ENCODE measurements around the gene NCBP3. TPM values are rescaled to one million over a fixed set of nuclear protein-coding genes. Genes with fewer than 3 reads are reported as not detected.

NCBP3 gene
- total RNA-seq, 2 experiments from 2014 or later = 24.5 to 45.7 TPM

DNA sequence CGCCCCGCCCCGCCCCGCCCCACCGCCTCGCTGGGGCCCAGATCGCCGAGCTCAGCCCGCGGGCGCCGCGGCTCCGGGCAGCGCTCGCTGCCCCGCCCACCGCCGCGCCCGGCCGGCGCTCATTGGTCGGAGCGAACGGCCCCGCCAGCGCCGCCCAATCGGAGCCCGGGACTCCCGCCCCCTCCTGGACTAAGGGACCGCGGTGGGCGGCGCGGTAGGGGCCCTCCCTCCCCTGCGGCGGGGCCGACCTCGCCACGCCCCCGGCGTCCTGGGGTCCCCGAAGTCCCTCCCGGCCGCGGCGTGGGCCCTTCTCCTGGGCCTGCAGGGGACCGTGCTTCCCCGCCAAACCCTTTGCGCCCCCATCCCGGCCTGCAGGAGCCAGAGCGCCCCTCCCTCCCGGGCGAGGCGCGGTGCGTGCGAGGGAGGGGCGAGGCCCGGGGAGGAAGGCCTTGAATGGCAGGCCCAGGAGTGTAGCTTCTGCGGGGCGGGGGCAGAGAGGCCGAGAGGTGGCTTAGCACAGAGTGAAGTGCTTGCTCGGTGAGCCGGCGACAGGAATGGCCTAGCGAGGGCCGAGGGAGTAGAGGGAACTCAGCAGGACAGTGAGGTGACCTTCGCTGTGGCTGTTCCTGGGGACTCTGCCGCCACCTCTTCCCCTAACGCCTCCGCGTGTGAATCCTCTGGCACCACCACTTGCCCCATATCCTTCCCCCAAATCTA, 47.1 kb upstream of the NCBP3 start, which contains the start of gene CAMKK1:
CAMKK1 (minus strand) TSS at position 51 of the 717 bp plus-strand sequence. CDS start 7,366 bp downstream, outside the sequence.
- ChIA-PET POLR2A (interaction anchor here (0.5 to 0.6 kb wide), 2 partner anchors 46 to 114 kb away, joined by 3 read pairs; no protein-coding TSS in a partner anchor), CTCF (ENCODE audit: unreplicated experiment) (interaction anchor here (0.6 to 0.7 kb wide), 2 partner anchors 84 to 140 kb away, joined by 3 read pairs; no protein-coding TSS in a partner anchor)
- H3K9me2 ChIP-seq (ENCODE audit: insufficient read depth, low read length) = no peaks in the 10 kb centered on the region
- intact Hi-C loops (cut with micrococcal nuclease; ENCODE audit: unreplicated experiment) = no loop called here
- H4K20me1 ChIP-seq (ENCODE audit: insufficient read depth, low read length) = no peaks in the 10 kb centered on the region
- no peaks in the 10 kb centered on the region for H3K79me2 ChIP-seq (ENCODE audit: insufficient read depth, low read depth, low read length)
- H3K36me3 ChIP-seq (ENCODE audit: insufficient read depth, low read length) = no peaks in the 10 kb centered on the region
- TF ChIP-seq, protein P1, sequence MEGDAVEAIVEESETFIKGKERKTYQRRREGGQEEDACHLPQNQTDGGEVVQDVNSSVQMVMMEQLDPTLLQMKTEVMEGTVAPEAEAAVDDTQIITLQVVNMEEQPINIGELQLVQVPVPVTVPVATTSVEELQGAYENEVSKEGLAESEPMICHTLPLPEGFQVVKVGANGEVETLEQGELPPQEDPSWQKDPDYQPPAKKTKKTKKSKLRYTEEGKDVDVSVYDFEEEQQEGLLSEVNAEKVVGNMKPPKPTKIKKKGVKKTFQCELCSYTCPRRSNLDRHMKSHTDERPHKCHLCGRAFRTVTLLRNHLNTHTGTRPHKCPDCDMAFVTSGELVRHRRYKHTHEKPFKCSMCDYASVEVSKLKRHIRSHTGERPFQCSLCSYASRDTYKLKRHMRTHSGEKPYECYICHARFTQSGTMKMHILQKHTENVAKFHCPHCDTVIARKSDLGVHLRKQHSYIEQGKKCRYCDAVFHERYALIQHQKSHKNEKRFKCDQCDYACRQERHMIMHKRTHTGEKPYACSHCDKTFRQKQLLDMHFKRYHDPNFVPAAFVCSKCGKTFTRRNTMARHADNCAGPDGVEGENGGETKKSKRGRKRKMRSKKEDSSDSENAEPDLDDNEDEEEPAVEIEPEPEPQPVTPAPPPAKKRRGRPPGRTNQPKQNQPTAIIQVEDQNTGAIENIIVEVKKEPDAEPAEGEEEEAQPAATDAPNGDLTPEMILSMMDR (conservative IDR thresholded peaks at IDR 0.05; ENCODE audit: low read length) = no peak
- no peak for TF ChIP-seq EZH2phosphoT487 (IDR thresholded peaks at IDR 0.05; ENCODE audit: borderline replicate concordance, low read depth, low read length)
- peak within 1 kb of the TSS; percentile 68 for H3K4me3 ChIP-seq (ENCODE audit: low read depth, low read length, poor library complexity, severe bottlenecking)
- H3K27ac ChIP-seq (ENCODE audit: low read depth, low read length, poor library complexity, severe bottlenecking) = no peak within 1 kb of the TSS
- DNase-seq (ENCODE audit: low spot score) = peak; percentile 92
- peak within 1 kb of the TSS; percentile 60 for H2AFZ ChIP-seq (ENCODE audit: low read length)
- BruUV-seq (replicated peaks) = no TSS peak
- H3K4me1 ChIP-seq (ENCODE audit: insufficient read depth, low read length, poor library complexity, severe bottlenecking) = peaks cover 52% of the 10 kb centered on the region
- H3K9me3 ChIP-seq (ENCODE audit: low read length) = no peaks in the 10 kb centered on the region
- H3K4me2 ChIP-seq (ENCODE audit: low read length) = peak within 1 kb of the TSS; percentile 78

DNA sequence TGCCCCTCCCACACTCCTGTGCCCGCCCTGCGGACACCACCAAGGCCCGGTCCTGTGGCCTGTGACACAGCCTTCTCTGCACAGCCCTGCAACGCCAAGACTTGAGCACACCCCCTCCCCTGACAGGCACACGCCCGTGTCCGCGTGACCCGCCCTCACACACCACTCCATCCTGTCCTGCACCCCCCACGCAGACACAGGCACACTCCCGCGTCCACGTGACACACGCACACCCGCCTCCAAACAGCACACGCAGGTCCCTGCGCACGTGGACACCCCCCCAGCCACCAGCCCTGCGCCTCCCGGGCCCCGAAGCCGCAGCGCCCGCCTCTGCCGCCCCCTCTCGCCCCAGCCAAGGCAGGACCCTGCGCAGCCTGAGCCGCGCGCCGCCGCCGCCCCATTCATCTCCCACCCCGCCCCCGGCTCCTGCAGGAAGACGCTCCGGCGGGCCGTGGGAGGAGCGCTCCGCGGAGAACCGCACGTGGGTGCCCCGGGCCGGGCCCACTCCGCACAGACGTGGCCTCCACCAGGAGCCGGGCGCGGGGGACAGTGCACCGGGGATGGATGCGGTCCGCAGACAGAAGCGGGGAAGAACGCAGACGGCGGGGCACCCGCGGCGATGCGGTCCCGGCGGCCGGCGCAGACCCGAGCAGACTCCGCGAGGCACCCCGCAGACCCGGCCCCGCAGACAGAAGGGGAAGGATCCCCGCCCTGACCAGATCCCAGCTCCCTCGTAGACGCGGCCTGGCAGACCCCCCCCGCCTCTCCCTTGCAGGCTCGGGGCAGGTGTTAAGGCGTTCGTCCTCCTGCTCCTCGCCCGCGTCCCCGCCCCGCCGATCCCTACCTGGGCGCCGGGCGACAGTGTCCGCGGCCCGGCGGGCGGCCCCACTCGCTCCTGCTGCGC, 46.3 kb upstream of the NCBP3 start:
- H3K4me1 ChIP-seq (ENCODE audit: insufficient read depth, low read length, poor library complexity, severe bottlenecking) = peaks cover 48% of the 10 kb centered on the region
- no peaks in the 10 kb centered on the region for H3K9me2 ChIP-seq (ENCODE audit: insufficient read depth, low read length)
- H3K79me2 ChIP-seq (ENCODE audit: insufficient read depth, low read depth, low read length) = no peaks in the 10 kb centered on the region
- peak overlapping the region; percentile 78 for H3K4me2 ChIP-seq (ENCODE audit: low read length)
- peak; percentile 27 for DNase-seq (ENCODE audit: low spot score)
- no peaks in the 10 kb centered on the region for H4K20me1 ChIP-seq (ENCODE audit: insufficient read depth, low read length)
- H2AFZ ChIP-seq (ENCODE audit: low read length) = peak overlapping the region; percentile 29; the same call in 1 of the 2 replicates
- TF ChIP-seq EZH2phosphoT487 (IDR thresholded peaks at IDR 0.05; ENCODE audit: borderline replicate concordance, low read depth, low read length) = no peak
- TF ChIP-seq, protein P1 (conservative IDR thresholded peaks at IDR 0.05; ENCODE audit: low read length) = peak; percentile 35; the same call in 1 of the 2 replicates
- BruUV-seq (replicated peaks) = no TSS peak
- H3K27ac ChIP-seq (ENCODE audit: low read depth, low read length, poor library complexity, severe bottlenecking) = no peak overlapping the region
- H3K9me3 ChIP-seq (ENCODE audit: low read length) = no peaks in the 10 kb centered on the region
- intact Hi-C loops (cut with micrococcal nuclease; ENCODE audit: unreplicated experiment) = no loop called here
- H3K4me3 ChIP-seq (ENCODE audit: low read depth, low read length, poor library complexity, severe bottlenecking) = peak overlapping the region; percentile 68
- POLR2A ChIA-PET = interaction anchor here (0.5 kb wide), 1 partner anchor 45 kb away, joined by 3 read pairs; no protein-coding TSS in a partner anchor
- CTCF ChIA-PET (ENCODE audit: unreplicated experiment) = interaction anchor here (0.6 kb wide), 1 partner anchor 141 kb away, joined by 3 read pairs; no protein-coding TSS in a partner anchor
- no peaks in the 10 kb centered on the region for H3K36me3 ChIP-seq (ENCODE audit: insufficient read depth, low read length)
